NCI-H1092 (cell line): ENCODE measurements around the gene EPHB3.
A peak's percentile ranks its signal among the peaks of the same experiment; 100 is the strongest.

Experiments
- DNase-seq: peaks from one replicate; lab custom pipeline; 2025; lab: John Stamatoyannopoulos, UW

EPHB3 gene

DNA sequence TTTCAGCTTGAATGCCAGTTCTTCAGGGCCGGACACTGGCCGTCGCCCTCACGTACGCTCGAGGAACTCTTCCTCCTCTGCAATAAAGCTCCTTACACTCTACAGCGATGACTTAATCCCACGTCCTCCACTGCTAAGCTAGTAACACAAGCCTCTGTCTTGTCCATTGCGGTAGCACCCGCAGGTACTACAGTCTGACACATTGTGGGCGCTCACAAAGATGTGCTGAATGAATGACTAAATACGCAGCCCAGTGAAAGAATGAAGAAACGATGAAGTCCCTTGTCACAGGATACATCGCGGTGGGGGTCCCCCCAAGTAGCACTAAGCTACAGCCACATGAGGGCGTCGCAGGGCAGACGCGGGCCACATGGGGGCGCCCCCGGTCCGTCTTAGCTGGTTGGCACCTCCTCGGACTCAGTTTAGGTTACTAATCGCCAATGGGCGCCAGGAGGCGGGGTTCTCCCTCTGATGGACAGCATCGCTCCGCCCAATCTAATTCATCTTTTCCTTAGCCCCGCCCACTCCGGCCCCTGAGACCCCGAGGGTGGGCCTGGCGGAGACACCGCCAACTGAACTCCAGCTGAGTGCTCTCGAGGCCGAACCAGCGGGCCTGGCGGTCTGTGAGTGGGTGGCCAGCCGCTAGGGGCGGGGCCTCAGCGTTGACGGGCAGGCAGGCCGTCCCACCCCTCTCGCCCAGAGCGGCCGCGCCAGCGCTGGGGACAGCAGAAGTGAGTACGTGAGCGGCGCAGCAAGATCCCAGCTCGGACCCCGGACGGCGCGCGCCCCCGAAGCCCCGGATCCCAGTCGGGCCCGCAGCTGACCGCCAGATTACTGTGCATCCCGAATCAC, at the start of gene EPHB3:
TSS of gene EPHB3 (plus strand) at position 725 of the 852 bp plus-strand sequence. CDS start 451 bp downstream, outside the sequence.
- peak; percentile 99 for DNase-seq

- DNase-seq, result no peak
These were observed 49.0 kb upstream of the EPHB3 start for GRCh38 chr3:184512621-184513020.

DNA sequence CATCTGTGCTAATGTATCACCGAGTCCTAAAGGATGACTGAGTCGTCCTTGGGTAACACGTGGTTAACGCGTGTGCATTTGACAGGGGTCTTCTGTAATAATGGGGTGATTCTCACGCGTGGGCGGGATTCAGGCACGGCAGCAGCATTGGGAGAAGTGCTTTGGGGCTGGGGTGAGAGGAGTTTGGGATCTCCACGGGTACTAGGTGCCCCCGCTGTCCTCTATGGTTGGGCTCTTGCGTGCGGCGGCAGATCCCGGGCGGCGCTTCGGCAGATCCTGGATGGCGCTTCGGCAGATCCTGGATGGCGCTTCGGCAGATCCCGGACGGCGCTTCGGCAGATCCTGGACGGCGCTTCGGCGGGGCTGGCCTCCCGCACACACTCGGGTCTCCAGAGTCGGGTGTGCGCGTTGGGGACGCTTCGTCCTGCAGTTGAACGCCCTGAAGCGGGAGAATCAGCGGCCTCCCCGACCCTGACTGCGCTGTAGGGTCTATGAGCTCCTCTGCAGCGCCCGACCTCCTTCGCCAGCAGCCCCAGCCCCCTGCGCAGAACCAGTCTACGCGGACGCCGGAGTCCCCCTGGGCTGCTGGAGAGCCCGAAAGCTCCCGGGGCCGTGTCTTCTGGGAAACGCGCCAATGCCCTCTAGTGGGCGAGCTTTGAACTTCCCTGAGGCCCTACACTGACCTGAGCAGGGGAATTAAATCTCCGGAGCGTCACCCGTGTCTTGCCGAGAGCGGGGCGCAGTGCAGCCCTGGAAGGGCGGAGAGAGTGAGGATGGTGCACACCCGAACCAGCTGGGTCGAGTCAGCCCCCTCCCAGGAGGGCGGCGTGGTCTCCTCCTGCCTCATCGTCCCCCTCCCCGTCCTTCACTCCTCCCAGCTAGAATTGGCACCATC, 48.1 kb upstream of the EPHB3 start:
- DNase-seq, result peak; percentile 70

DNA sequence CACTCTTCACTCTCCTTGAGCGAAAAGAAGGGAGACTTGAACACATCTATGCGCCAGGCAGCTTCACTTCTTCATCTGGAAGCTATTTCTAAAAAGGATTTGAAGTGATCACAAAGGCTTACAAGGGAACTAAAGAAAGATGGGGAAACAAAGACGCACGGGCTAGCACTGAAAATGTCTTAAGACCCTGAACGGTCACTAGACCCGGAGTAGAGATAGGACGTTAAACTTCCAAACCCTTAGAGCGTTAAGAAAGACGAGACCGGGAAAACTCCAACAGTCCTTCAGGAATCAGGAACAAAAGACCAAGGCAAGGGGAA, 47.5 kb upstream of the EPHB3 start:
- no peak for DNase-seq

DNA sequence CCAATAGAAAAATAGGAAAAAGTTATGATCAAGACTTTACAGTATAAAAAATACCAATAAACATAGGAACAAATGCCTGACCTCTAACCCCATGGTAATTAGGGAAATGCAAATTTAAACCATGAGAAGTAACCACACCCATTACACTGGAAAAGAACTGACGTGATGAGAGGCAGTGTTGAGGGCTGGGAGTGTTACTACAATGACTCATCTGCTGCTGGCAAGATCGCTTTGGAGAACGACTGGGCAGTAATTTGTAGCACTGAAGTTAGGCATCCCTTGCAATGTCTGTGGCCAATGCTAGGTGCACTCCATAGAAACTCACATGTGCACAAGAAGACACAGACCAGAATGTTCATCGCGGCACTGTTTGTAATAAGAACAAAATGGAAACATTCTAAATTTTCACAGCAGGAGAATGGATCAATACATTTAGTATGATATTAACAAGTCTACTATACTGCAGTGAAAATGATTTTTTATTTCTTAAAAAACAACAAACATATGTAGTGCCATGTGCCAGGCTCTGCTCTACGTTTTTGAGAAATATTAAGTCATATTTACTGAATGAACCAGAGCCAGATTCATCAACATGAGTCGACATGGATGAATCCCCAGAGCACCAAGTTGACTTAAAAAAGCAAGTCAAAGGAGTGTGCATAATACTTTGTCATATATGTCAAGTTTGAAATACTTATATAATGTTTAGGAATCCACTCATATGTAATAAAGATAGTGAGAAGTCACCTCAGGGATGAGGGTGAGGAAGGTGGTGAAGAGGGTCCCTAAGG, 37.6 kb upstream of the EPHB3 start:
- DNase-seq, result no peak

- DNase-seq, result no peak
These were observed 36.6 kb upstream of the EPHB3 start for GRCh38 chr3:184524981-184525336.

DNA sequence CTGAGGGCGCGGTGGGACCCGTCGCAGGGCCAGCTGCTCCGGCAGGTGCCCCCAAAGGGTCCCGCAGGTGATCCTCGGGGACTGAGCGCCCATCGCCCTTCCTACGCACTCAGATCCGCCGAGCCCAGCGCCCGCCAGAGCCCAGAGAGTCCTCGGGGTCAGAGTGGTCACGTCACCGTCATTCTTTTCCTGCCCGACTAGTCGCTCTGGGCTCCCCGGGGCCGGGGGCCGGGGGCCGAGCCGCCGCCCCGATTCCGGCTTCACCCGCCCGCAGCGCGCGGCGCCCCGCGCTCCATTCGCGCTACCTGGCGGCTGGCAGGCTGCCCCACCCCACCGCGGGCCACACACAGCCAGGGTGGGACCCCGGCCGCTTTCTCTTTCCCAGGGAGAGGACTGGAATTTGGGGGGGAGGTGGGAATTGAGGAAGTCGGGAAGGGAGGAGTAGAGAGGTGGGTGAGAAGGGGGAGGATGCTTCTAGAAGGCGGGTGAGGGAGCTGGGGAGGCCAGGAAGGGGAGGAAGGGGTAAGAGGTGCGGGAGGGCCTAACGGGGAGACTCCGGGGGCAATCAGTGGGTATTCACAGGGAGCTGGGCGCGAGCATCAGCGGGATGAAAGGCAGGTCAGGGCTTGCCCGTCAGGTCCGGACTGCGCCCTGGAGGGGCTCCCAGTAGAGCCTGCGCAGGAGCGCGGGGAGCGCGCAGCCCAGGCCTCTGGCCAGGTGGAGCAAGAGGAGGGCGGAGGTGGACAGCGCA, 36.1 kb upstream of the EPHB3 start:
- DNase-seq, result no peak

GRCh38 chr3:184526088-184526433, 35.5 kb upstream of the EPHB3 start:
- no peak for DNase-seq

- no peak for DNase-seq
These were observed 29.8 kb upstream of the EPHB3 start for GRCh38 chr3:184531626-184532280.

- no peak for DNase-seq
These were observed 28.4 kb upstream of the EPHB3 start for GRCh38 chr3:184532940-184533732.

GRCh38 chr3:184537885-184538665, 23.5 kb upstream of the EPHB3 start:
- DNase-seq, result no peak

GRCh38 chr3:184538666-184539431, 22.7 kb upstream of the EPHB3 start:
- no peak for DNase-seq

DNA sequence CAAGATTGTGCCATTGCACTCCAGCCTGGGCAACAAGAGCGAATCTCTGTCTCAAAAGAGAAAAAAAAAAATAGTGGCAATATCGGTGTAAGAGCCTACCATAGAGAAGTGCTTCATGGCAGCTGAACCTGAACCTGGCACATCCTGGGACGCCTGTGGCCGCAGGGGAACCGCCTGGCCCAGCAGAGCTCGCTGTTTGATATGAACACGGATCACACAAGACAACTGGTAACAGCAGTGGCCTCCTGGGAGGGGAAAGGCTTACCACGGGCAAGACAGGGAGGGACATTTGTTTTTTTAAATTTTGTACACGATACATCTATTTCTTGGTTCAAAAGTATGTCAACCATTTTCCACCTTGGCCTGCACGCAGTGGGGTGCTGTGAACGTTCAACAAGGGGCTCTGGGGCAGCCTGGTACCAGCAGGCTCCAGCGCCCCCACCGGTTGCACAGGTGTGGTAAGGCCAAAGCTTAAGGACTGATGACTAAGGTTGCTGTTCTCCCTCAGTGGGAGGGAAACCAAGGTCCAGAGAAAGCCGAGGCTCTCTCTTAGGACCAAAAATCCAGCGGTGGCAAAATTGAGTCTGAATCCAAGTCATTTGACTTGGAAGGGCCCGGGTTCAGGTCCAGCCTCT, 21.7 kb upstream of the EPHB3 start:
- no peak for DNase-seq

DNA sequence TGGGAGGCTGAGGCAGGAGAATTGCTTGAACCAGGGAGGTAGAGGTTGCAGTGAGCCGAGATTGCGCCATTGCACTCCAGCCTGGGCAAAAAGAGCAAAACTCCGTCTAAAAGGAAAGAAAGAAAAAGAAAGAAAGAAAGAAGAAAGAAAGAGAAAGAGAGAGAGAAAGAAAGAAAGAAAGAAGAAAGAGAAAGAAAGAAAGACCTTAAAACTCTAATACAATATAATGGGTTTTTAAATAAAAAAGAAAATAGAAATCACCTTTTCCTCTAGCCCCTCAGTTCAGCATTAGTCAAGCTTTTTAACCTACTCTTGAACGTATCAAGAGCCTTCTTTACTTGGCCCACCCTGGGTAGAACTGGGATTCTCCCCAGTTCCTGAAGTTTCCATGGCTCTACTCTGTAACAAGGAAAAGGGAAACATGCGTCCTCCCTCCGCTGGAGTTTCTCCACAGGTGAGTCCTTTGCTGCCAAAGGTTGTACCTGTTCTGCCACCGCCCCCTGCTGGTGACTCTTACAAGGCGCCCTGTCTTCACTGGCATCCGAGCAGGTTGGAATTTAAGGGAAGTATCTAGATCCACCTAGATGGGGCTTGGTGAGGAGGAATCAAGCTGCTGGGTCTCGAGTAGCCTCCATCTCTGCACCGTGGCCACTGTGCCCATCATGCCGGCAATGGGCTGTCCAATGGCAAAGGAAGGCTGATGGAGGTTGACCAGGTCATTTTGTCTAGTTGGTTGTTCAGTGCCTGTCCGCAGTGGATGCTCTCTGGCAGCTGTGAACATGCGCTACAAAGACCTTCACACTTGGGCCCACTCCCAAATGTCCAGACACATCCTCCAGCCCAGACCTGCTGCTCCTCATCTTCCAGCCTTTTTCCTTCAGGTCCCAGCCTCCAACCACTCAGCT, 20.6 kb upstream of the EPHB3 start:
- DNase-seq, result peak; percentile 61

GRCh38 chr3:184541886-184542562, 19.6 kb upstream of the EPHB3 start:
- DNase-seq, result no peak

DNA sequence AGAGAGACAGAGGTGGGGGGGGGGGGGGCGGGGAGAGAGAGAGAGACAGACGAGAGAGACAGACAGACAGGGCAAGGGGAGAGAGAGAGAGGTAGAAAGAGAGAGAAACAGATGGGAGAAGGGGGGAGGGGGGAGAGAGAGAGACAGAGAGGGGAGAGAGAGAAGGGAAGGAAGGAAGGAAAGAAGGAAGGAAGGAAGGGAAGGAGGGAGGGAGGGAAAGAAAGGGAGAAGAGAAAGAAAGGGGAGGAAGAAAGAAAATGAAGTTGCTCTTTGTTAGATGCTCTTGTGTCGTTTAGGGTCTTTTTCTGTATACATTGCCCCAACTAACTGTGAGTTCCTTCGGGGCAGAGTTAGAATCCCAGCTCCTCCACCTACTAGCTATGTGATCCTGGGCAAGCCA, 19.0 kb upstream of the EPHB3 start:
- no peak for DNase-seq

GRCh38 chr3:184543256-184543655, 18.3 kb upstream of the EPHB3 start:
- no peak for DNase-seq
